GM12872 (cell line): ENCODE measurements around the gene SMC1B.

Source experiments
- TF ChIP-seq, protein P1 (sequence below): IDR thresholded peaks from 3 replicates; pipeline ENCODE4 v1.5.1; 2011; ENCODE audit warnings: low read depth, mild to moderate bottlenecking, low read length, moderate library complexity; ENCODE audit not compliant: insufficient read depth

Gene SMC1B

DNA sequence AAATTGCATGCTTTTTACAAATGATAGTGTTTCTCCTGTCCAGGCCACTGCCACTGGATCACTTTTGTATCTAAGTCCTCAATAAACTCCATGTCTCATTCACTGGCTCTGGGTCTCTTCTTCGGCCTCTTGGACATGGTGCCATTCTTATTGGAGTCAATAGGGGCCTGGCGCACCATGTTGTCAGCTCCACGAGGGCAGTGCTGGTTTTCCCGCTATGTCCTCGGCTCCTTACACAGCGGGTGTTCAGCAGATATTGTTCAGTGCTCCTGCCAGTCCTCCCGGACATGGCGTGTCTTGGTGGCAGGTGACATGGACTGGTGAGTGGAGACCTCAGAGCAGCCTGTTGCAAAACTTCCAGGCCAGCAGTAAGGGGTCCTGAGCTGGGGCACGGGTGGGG is 107.3 kb downstream of the SMC1B start:
- TF ChIP-seq, protein P1, sequence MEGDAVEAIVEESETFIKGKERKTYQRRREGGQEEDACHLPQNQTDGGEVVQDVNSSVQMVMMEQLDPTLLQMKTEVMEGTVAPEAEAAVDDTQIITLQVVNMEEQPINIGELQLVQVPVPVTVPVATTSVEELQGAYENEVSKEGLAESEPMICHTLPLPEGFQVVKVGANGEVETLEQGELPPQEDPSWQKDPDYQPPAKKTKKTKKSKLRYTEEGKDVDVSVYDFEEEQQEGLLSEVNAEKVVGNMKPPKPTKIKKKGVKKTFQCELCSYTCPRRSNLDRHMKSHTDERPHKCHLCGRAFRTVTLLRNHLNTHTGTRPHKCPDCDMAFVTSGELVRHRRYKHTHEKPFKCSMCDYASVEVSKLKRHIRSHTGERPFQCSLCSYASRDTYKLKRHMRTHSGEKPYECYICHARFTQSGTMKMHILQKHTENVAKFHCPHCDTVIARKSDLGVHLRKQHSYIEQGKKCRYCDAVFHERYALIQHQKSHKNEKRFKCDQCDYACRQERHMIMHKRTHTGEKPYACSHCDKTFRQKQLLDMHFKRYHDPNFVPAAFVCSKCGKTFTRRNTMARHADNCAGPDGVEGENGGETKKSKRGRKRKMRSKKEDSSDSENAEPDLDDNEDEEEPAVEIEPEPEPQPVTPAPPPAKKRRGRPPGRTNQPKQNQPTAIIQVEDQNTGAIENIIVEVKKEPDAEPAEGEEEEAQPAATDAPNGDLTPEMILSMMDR: no peak

DNA sequence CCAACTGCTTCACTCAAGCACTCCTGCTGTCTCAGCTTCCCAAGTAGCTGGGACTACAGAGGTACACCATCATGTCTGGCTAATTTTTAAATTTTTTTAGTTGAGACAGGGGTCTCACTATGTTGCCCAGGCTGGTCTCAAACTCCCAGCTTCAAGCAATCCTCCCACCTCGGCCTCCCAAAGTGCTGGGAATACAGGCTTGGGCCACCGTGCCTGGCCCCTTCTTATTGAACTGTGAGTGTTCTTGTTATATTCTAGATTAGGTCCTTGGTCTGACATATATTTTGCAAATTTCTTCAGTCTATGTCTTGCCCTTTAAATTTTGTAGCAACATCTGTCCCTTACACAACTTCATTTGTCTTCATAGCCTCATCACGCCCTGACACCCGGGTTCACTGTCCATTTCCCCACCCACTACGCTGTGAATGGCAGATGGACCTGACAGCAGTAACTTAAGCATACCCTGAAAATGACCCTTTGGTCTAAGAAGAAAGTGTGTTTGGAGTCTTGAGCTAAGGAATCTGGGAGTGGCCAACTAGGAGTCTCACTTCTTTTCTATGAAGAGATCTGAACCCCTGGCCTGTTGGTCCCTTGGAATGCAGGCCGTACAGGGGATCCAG is 107.8 kb downstream of the SMC1B start:
- TF ChIP-seq, protein P1: no peak

DNA sequence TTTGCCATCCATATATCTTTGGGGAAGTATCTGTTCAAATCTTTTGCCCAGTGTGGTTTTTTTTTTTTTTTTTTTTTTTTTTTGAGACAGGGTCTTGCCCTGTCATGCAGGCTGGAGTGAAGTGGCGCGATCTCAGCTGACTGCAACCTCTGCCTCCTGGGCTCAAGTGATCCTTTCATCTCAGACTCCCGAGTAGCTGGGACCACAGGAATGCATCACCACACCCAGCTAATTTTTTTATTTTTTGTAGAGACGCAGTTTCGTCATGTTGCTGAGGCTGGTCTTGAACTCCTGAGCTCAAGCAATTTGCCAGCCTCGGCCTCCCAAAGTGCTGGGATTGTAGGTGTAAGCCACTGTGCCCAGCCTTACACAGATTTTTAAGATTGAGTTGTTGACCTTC is 108.4 kb downstream of the SMC1B start:
- TF ChIP-seq, protein P1: no peak

DNA sequence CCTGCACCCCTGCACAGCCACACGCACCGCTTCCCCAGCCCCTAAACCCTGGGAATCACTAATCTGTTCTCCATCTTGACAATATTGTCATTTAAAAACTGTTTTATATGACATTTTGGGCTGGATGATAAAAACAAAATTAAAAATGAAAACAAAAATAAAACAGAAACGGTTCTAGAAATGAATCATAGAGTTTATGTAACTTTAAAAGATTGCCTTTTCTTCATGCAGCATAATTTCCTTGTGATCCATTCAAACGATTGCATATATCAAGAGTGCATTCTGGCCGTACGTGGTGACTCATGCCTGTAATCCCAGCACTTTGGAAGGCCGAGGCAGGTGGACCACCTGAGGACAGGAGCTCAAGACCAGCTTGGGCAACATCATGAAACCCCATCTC is 110.2 kb downstream of the SMC1B start:
- TF ChIP-seq, protein P1: no peak

DNA sequence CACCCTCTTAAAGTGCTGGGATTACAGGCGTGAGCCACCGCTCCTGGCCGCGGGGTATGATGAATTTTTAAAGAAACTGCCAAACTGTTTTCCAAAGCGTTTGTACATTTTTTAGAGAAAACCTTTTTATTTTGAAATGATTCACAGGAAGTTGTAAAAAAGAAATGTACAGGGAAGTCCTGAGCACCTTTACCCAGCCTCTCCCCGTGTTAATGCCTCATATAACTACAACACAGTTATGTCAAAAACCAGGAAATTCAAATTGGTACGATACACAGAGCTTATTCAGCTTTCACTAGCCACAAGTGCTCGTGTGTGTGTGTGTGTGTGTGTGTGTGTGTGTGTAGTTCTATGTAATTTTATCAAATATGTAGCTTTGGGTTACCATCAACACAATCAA is 110.6 kb downstream of the SMC1B start:
- TF ChIP-seq, protein P1: no peak

DNA sequence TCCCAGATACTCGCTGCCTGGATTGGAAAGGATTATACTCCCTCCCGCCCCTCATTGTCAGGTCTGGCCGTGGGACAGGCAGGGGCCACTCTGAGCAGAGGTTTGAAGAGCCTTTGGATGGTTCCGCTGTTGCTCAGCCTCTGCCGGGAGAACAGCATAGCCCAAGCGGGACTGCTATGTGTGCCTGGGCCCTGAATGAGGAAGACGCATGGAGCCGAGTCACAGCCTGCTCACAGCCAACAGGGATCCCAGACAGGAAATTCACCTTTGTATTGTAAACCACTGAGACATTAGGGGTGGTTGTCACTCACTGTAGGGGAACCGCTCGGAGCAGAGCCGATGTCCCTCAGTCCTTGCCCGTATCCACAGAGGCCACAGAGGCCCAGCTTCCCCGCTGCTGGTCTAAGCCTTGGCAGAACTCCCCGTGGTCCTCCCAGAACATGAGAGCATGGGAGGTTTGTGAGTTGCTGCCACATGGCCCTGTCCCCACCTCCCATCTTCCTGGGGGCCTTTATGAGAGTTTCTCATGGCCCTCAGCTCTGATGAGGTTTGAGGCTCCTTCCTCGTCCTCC is 114.4 kb downstream of the SMC1B start:
- TF ChIP-seq, protein P1: no peak

DNA sequence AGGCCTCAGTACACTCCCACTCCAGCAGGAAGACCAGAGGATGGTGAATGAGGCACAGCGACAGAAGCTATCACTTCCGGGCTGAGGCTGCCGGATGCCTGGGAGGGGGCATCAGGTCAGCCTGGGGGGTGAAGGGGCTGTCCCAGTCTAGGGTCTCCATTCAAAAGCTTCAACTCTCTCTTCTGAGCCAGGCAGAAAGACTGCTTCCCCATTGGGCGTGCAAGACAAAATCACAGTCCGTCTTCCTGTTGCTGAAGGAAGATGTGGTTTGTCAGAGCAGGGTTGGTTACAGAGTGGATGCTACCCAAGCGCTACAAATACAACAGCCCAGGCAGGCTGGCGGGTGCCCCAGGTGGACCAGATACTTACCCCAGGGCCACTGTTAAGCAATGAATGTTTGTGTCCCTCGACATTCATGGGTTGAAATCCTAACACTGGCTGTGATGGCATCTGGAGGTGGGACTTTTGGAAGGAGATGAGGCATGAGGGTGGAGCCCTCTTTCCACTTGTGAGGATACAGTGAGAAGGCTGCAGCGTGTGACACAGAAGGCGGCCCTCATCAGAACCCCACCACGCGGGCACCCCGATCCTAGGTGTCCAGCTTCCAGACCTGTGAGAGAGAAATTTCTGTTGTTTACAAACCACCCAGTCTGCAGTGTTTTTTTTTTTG is 116.6 kb downstream of the SMC1B start:
- TF ChIP-seq, protein P1: no peak
